HEK293 (cell line): Measurements from ENCODE around the gene TNS4.

Source experiments
- CTCF ChIA-PET: fragments of 350-600 bp; formaldehyde crosslinking; extraction: SDS; loops from one replicate; lab custom pipeline; 2021; ENCODE audit warnings: antibody characterized with exemption; lab: Yijun Ruan, JAX
- POLR2A ChIA-PET: fragments of 300-600 bp; formaldehyde crosslinking; extraction: SDS; loops from one replicate; lab custom pipeline; 2020; ENCODE audit warnings: antibody characterized with exemption, inconsistent platforms; lab: Yijun Ruan, JAX
- H3K27ac ChIP-seq: fragments of 200-500 bp; sonication (Bioruptor generic); 2 replicates; pipeline ENCODE4 v1.5.1; 2014; ENCODE audit warnings: low read depth, low read length, control low read depth, inconsistent platforms; ENCODE audit errors: extremely low read depth
- H3K36me3 ChIP-seq, 2 experiments: fragments of 200-500 bp in 1 of 2; sonication (Bioruptor generic) in 1 of 2; 1 replicate in 1 of 2; 2 replicates in 1 of 2; pipeline ENCODE4 v1.5.1; 2014 to 2017; ENCODE audit warnings: inconsistent platforms in 2 of 2, low read length in 2 of 2; ENCODE audit not compliant: control insufficient read depth in 2 of 2, insufficient read depth in 1 of 2
- H3K4me1 ChIP-seq: fragments of 200-500 bp; sonication (Bioruptor generic); 2 replicates; pipeline ENCODE4 v1.5.1; 2014; ENCODE audit warnings: mild to moderate bottlenecking, low read length, inconsistent platforms; ENCODE audit not compliant: control insufficient read depth, insufficient read depth
- H3K4me3 ChIP-seq: 2 replicates; pipeline ENCODE4 v1.5.1; 2011; ENCODE audit warnings: low read depth, mild to moderate bottlenecking, control low read depth, low read length, moderate library complexity
- H3K9me3 ChIP-seq: fragments of 200-500 bp; sonication (Bioruptor generic); 2 replicates; pipeline ENCODE4 v1.5.1; 2014; ENCODE audit warnings: low read depth, low read length, inconsistent platforms; ENCODE audit not compliant: control insufficient read depth, insufficient read depth
- BCL11A ChIP-seq: fragments of 450-650 bp; formaldehyde crosslinking; IDR thresholded peaks from 2 replicates; pipeline ENCODE4 v1.5.1; 2016; ENCODE audit warnings: low read depth, missing biosample characterization, missing genetic modification characterization
- KLF1 ChIP-seq: fragments of 450-650 bp; formaldehyde crosslinking; IDR thresholded peaks from 2 replicates; pipeline ENCODE4 v1.5.1; 2016; ENCODE audit warnings: missing biosample characterization, missing genetic modification characterization
- KLF8 ChIP-seq: fragments of 450-650 bp; formaldehyde crosslinking; IDR thresholded peaks from 2 replicates; pipeline ENCODE4 v1.5.1; 2016; ENCODE audit warnings: missing biosample characterization, missing genetic modification characterization
- MEIS1 ChIP-seq: sonication (generic); formaldehyde crosslinking; IDR thresholded peaks from 2 replicates; pipeline ENCODE4 v1.8.1; 2022; ENCODE audit warnings: missing genetic modification reagents, mild to moderate bottlenecking, borderline replicate concordance
- PRDM10 ChIP-seq: fragments of 450-650 bp; formaldehyde crosslinking; IDR thresholded peaks from 2 replicates; pipeline ENCODE4 v1.5.1; 2016; ENCODE audit warnings: missing biosample characterization, missing genetic modification characterization
- REPIN1 ChIP-seq: fragments of 450-650 bp; formaldehyde crosslinking; IDR thresholded peaks from 2 replicates; pipeline ENCODE4 v1.5.1; 2017; ENCODE audit warnings: missing biosample characterization, missing genetic modification characterization, low read depth
- SETDB1 ChIP-seq: IDR thresholded peaks from one replicate; pipeline ENCODE4 v1.6.1; 2017; ENCODE audit warnings: mild to moderate bottlenecking, low read length, moderate library complexity, mixed read lengths; ENCODE audit not compliant: insufficient read length
- WT1 ChIP-seq: fragments of 450-650 bp; formaldehyde crosslinking; IDR thresholded peaks from 2 replicates; pipeline ENCODE4 v1.5.1; 2016; ENCODE audit warnings: missing biosample characterization, missing genetic modification characterization
- ZBTB20 ChIP-seq: fragments of 450-650 bp; formaldehyde crosslinking; IDR thresholded peaks from 2 replicates; pipeline ENCODE4 v1.5.1; 2016; ENCODE audit warnings: missing biosample characterization, missing genetic modification characterization
- ZFHX2 ChIP-seq: fragments of 450-650 bp; formaldehyde crosslinking; conservative IDR thresholded peaks from 2 replicates; pipeline ENCODE4 v1.5.1; 2016; ENCODE audit warnings: missing biosample characterization, missing genetic modification characterization
- ZFP41 ChIP-seq: fragments of 450-650 bp; formaldehyde crosslinking; IDR thresholded peaks from 2 replicates; pipeline ENCODE4 v1.5.1; 2016; ENCODE audit warnings: missing biosample characterization, missing genetic modification characterization, borderline replicate concordance
- ZNF16 ChIP-seq: fragments of 450-650 bp; formaldehyde crosslinking; IDR thresholded peaks from 2 replicates; pipeline ENCODE4 v1.5.1; 2016; ENCODE audit warnings: low read depth, missing biosample characterization, missing genetic modification characterization
- ZNF174 ChIP-seq: fragments of 450-650 bp; formaldehyde crosslinking; IDR thresholded peaks from 2 replicates; pipeline ENCODE4 v1.5.0; 2017; ENCODE audit warnings: missing biosample characterization, mild to moderate bottlenecking, missing genetic modification characterization
- ZNF214 ChIP-seq: fragments of 450-650 bp; formaldehyde crosslinking; IDR thresholded peaks from 2 replicates; pipeline ENCODE4 v1.5.1; 2017; ENCODE audit warnings: missing biosample characterization, mild to moderate bottlenecking, missing genetic modification characterization, borderline replicate concordance
- ZNF239 ChIP-seq: fragments of 450-650 bp; formaldehyde crosslinking; IDR thresholded peaks from 2 replicates; pipeline ENCODE4 v1.5.1; 2016; ENCODE audit warnings: missing biosample characterization, missing genetic modification characterization
- ZNF26 ChIP-seq: fragments of 450-650 bp; formaldehyde crosslinking; IDR thresholded peaks from 2 replicates; pipeline ENCODE4 v1.5.1; 2016; ENCODE audit warnings: missing biosample characterization, missing genetic modification characterization
- ZNF302 ChIP-seq: fragments of 450-650 bp; formaldehyde crosslinking; IDR thresholded peaks from 2 replicates; pipeline ENCODE4 v1.5.1; 2016; ENCODE audit warnings: missing biosample characterization, missing genetic modification characterization, low read depth
- ZNF350 ChIP-seq: fragments of 450-650 bp; formaldehyde crosslinking; IDR thresholded peaks from 2 replicates; pipeline ENCODE4 v1.5.0; 2017; ENCODE audit warnings: missing biosample characterization, mild to moderate bottlenecking, missing genetic modification characterization
- ZNF423 ChIP-seq: fragments of 450-650 bp; formaldehyde crosslinking; IDR thresholded peaks from 2 replicates; pipeline ENCODE4 v1.5.1; 2016; ENCODE audit warnings: missing biosample characterization, missing genetic modification characterization
- ZNF449 ChIP-seq: fragments of 450-650 bp; formaldehyde crosslinking; IDR thresholded peaks from 2 replicates; pipeline ENCODE4 v1.5.1; 2017; ENCODE audit warnings: missing biosample characterization, mild to moderate bottlenecking, missing genetic modification characterization, moderate library complexity
- ZNF473 ChIP-seq: fragments of 450-650 bp; formaldehyde crosslinking; IDR thresholded peaks from 2 replicates; pipeline ENCODE4 v1.5.1; 2017; ENCODE audit warnings: missing biosample characterization, missing genetic modification characterization
- ZNF544 ChIP-seq: fragments of 450-650 bp; formaldehyde crosslinking; IDR thresholded peaks from 2 replicates; pipeline ENCODE4 v1.5.0; 2017; ENCODE audit warnings: missing biosample characterization, missing genetic modification characterization
- ZNF548 ChIP-seq: fragments of 450-650 bp; formaldehyde crosslinking; IDR thresholded peaks from 2 replicates; pipeline ENCODE4 v1.5.1; 2016; ENCODE audit warnings: missing biosample characterization, missing genetic modification characterization
- ZNF580 ChIP-seq: fragments of 450-650 bp; formaldehyde crosslinking; IDR thresholded peaks from 2 replicates; pipeline ENCODE4 v1.5.1; 2016; ENCODE audit warnings: missing biosample characterization, missing genetic modification characterization
- ZNF629 ChIP-seq: fragments of 450-650 bp; formaldehyde crosslinking; IDR thresholded peaks from 2 replicates; pipeline ENCODE4 v1.5.1; 2017; ENCODE audit warnings: missing biosample characterization, missing genetic modification characterization
- ZNF658 ChIP-seq: fragments of 450-650 bp; formaldehyde crosslinking; IDR thresholded peaks from 2 replicates; pipeline ENCODE4; 2016; ENCODE audit warnings: missing biosample characterization, missing genetic modification characterization
- ZNF670 ChIP-seq: fragments of 450-650 bp; formaldehyde crosslinking; IDR thresholded peaks from 2 replicates; pipeline ENCODE4 v1.5.1; 2016; ENCODE audit warnings: missing biosample characterization, missing genetic modification characterization, low read depth
- TF ChIP-seq, protein P1 (sequence below): fragments of 450-650 bp; formaldehyde crosslinking; IDR thresholded peaks from 2 replicates; pipeline ENCODE4 v1.5.1; 2017; ENCODE audit warnings: missing biosample characterization, missing genetic modification characterization

Gene TNS4

GRCh38 chr17:40511136-40511535 lies 9.7 kb upstream of the TNS4 start:
- Histone ChIP-seq H3K36me3 (no peaks in the 10 kb centered on the region), H3K27ac (no peak overlapping the region), H3K9me3 (no peaks in the 10 kb centered on the region), H3K4me1 (0 out of 2 replicates have a peak, but pooled peaks cover 4% of the 10 kb centered on the region), H3K4me3 (no peak overlapping the region)
- ChIA-PET POLR2A (interaction anchor here (1.7 kb wide), 1 partner anchor 9 kb away, joined by 3 read pairs; no protein-coding TSS in a partner anchor), CTCF (interaction anchor here (0.5 to 3.1 kb wide), 9 partner anchors 9 to 935 kb away, joined by 3 to 17 read pairs (median 4); no protein-coding TSS in a partner anchor)
- TF ChIP-seq PRDM10 (tag by site-specific recombination): 0 out of 2 replicates have a peak, but pooled peaks have one; percentile 20
- no peak for TF ChIP-seq ZNF544 (tag by site-specific recombination)
- TF ChIP-seq ZNF302 (tag by site-specific recombination): no peak
- no peak for TF ChIP-seq ZNF473 (tag by site-specific recombination)
- 0 out of 2 replicates have a peak, but pooled peaks have one; percentile 21 for TF ChIP-seq KLF1 (tag by site-specific recombination)
- no peak for TF ChIP-seq ZNF26
- no peak for TF ChIP-seq ZNF580 (tag by site-specific recombination)
- no peak for TF ChIP-seq REPIN1
- TF ChIP-seq ZNF16 (tag by site-specific recombination): no peak
- TF ChIP-seq, protein P1, sequence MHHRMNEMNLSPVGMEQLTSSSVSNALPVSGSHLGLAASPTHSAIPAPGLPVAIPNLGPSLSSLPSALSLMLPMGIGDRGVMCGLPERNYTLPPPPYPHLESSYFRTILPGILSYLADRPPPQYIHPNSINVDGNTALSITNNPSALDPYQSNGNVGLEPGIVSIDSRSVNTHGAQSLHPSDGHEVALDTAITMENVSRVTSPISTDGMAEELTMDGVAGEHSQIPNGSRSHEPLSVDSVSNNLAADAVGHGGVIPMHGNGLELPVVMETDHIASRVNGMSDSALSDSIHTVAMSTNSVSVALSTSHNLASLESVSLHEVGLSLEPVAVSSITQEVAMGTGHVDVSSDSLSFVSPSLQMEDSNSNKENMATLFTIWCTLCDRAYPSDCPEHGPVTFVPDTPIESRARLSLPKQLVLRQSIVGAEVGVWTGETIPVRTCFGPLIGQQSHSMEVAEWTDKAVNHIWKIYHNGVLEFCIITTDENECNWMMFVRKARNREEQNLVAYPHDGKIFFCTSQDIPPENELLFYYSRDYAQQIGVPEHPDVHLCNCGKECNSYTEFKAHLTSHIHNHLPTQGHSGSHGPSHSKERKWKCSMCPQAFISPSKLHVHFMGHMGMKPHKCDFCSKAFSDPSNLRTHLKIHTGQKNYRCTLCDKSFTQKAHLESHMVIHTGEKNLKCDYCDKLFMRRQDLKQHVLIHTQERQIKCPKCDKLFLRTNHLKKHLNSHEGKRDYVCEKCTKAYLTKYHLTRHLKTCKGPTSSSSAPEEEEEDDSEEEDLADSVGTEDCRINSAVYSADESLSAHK: no peak
- no peak for TF ChIP-seq ZFHX2
- TF ChIP-seq MEIS1 (CRISPR knock-in tag): no peak
- no peak for TF ChIP-seq KLF8 (tag by site-specific recombination)
- TF ChIP-seq ZNF658: no peak
- TF ChIP-seq ZNF629: no peak
- TF ChIP-seq ZNF548: no peak
- TF ChIP-seq WT1 (tag by site-specific recombination): peak; percentile 65
- TF ChIP-seq ZNF174 (tag by site-specific recombination): no peak
- peak; percentile 69 for TF ChIP-seq ZBTB20
- TF ChIP-seq ZNF423: no peak
- no peak for TF ChIP-seq ZNF239
- no peak for TF ChIP-seq ZFP41 (tag by site-specific recombination)
- TF ChIP-seq ZNF670: no peak
- peak; percentile 20 for TF ChIP-seq SETDB1
- no peak for TF ChIP-seq BCL11A (tag by site-specific recombination)
- TF ChIP-seq ZNF214 (tag by site-specific recombination): no peak
- no peak for TF ChIP-seq ZNF350 (tag by site-specific recombination)
- TF ChIP-seq ZNF449 (tag by site-specific recombination): no peak
